ENCODE measurements around the gene ANGPT4. TPM values are rescaled to one million over a fixed set of nuclear protein-coding genes. Genes with fewer than 3 reads are reported as not detected.

The ANGPT4 gene
- total RNA-seq, result not detected in 2 replicates

GRCh38 chr20:916125-916799 is at the start of gene ANGPT4:
Gene ANGPT4, minus strand, starts transcription at chr20:916334. Its CDS starts 120 bp downstream, at chr20:916214.

GRCh38 chr20:833450-834150 is 82.5 kb downstream of the ANGPT4 start, which contains the start of gene FAM110A:
Gene FAM110A, plus strand, starts transcription at chr20:833715. Its CDS starts 11,090 bp downstream, at chr20:844805.

Other genes starting within 250 kb of the ANGPT4 start
- gene SCRT2, start 240.5 kb downstream of the ANGPT4 start, total RNA-seq, result not detected in 2 replicates
- not detected in 2 replicates for gene SLC52A3, start 147.8 kb downstream of the ANGPT4 start, total RNA-seq
- gene FAM110A, start 82.6 kb downstream of the ANGPT4 start, total RNA-seq, result 2.9 and 3.8 TPM in 2 replicates
- gene RSPO4, start 86.0 kb upstream of the ANGPT4 start, total RNA-seq, result not detected in 2 replicates
- 20.5 and 28.0 TPM in 2 replicates for gene PSMF1, start 202.3 kb upstream of the ANGPT4 start, total RNA-seq

Data from aortic smooth muscle cell (primary cell).